Suprapubic skin (tissue), 4 donors: Measurements from ENCODE around the gene HSPA1B. TPM values are rescaled to one million over a fixed set of nuclear protein-coding genes. Genes with fewer than 3 reads are reported as not detected.
"Not testable (repeated sequence)": the region's sequence is repeated elsewhere in the genome, so short reads cannot be mapped to it uniquely, and the experiment has no call there.

ENCODE experiments used
- DNase-seq, 2 donors: peaks; one replicate each; pipeline ENCODE4 v3.0.0-alpha.2; 2019; ENCODE audit warnings: low spot score in 2 of 2
- H3K27ac ChIP-seq: fragments of 200-600 bp; sonication (generic); one replicate; pipeline ENCODE4 v1.5.1; 2019
- H3K27me3 ChIP-seq: fragments of 200-600 bp; sonication (generic); one replicate; pipeline ENCODE4 v1.5.1; 2019
- H3K36me3 ChIP-seq: fragments of 200-600 bp; sonication (generic); one replicate; pipeline ENCODE4 v1.5.1; 2019
- H3K4me1 ChIP-seq: fragments of 200-600 bp; sonication (generic); one replicate; pipeline ENCODE4 v1.5.1; 2019
- H3K4me3 ChIP-seq: fragments of 200-600 bp; sonication (generic); one replicate; pipeline ENCODE4 v1.5.1; 2019; ENCODE audit warnings: mild to moderate bottlenecking
- H3K9me3 ChIP-seq: fragments of 200-600 bp; sonication (generic); one replicate; pipeline ENCODE4 v1.5.1; 2019
- EP300 ChIP-seq: sonication (generic); formaldehyde crosslinking; IDR thresholded peaks from one replicate; pipeline ENCODE4 v1.6.1; 2017; ENCODE audit warnings: antibody characterized with exemption
- POLR2A ChIP-seq, 2 donors: fragments of 450-650 bp; IDR thresholded peaks; one replicate each; pipeline ENCODE4 v1.6.1; 2017; ENCODE audit warnings: antibody characterized with exemption in 2 of 2, mild to moderate bottlenecking in 2 of 2, moderate library complexity in 2 of 2
- POLR2AphosphoS5 ChIP-seq, 3 donors: sonication (generic); formaldehyde crosslinking; IDR thresholded peaks; one replicate each; pipeline ENCODE4 v1.6.1; 2017; ENCODE audit warnings: antibody characterized with exemption in 3 of 3
- WGBS: methylation state at CpG from one replicate; pipeline ENCODE4 v1.1.5; 2018; 5-methylcytosine and 5-hydroxymethylcytosine counted together
- total RNA-seq, 4 donors: library from RNA; depleted of rRNA; stranded (reverse); fragments of >200 nt; gene quantifications; one replicate each; pipeline ENCODE4 v1.1.0, GENCODE V29; 2016
- TF ChIP-seq, protein P1 (sequence below), 2 donors: fragments of 200-600 bp in 1 of 2; fragments of 450-650 bp in 1 of 2; sonication (generic) in 1 of 2; IDR thresholded peaks; one replicate each; pipeline ENCODE4 v1.5.1; 2016 to 2019; ENCODE audit warnings: antibody characterized with exemption in 2 of 2, mild to moderate bottlenecking in 1 of 2, moderate library complexity in 1 of 2

The HSPA1B gene
- total RNA-seq, 4 donors from 2014 or later: 243 to 686 (median 558) TPM

DNA sequence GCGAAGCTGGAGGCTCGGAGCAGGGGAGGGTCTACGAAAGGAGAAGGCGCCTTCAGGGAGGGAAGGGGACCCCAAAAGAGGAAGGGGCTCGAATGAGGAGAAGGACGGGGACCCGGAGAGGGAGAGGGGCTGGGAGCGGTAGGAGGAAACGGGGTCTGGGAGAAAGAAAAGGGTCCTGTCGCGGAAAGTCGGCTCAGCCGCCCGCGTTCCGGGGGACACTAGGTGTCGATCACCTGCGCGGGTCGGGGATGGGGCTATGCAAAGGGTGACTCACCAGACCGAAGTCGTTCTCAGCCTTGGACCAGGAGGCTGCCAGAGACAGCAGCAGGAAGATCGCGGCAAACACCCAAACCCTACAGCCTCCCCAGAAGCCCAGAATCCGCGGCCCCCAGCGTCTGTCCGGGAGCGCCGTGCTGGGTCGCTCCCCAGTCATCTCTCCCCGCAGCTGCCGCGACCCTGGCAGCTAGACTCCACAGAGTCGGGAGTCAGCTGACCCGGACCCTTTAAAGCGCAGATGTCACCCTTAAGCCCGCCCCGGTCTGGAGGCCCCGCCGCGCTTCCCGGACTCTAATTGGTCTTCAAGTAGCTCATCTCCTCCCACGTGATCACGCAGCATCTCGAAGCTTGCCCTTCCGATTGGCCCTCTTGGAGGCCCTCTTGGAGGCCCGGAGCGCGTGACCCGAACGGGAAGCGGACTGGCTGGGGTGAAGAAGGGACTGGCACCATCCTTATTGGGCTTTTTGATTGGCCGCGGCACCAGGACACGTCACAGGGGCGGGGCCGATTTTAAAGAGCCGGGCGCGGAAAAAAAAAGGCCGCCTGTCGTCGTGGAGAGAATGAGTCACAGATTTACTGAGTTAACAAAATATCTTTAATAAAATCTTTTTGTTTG is 35.1 kb downstream of the HSPA1B start, which contains the start of gene NEU1:
Gene NEU1, minus strand, starts transcription at position 478 of the 892 bp plus-strand sequence. Its CDS starts 45 bp downstream, at position 433.
- Histone ChIP-seq H3K9me3 (no peaks in the 10 kb centered on the region), H3K27me3 (no peaks in the 10 kb centered on the region), H3K27ac (peak within 1 kb of the TSS; percentile 89), H3K36me3 (peaks cover 28% of the 10 kb centered on the region), H3K4me3 (peak within 1 kb of the TSS; percentile 86), H3K4me1 (peaks cover 27% of the 10 kb centered on the region)
- TF ChIP-seq EP300 (no peak), POLR2AphosphoS5 (IDR thresholded peaks at IDR 0.05) (peak in 2 of 3 donors; percentile 45 to 88), POLR2A (IDR thresholded peaks at IDR 0.05) (peak; percentile 41 to 96)
- TF ChIP-seq, protein P1, sequence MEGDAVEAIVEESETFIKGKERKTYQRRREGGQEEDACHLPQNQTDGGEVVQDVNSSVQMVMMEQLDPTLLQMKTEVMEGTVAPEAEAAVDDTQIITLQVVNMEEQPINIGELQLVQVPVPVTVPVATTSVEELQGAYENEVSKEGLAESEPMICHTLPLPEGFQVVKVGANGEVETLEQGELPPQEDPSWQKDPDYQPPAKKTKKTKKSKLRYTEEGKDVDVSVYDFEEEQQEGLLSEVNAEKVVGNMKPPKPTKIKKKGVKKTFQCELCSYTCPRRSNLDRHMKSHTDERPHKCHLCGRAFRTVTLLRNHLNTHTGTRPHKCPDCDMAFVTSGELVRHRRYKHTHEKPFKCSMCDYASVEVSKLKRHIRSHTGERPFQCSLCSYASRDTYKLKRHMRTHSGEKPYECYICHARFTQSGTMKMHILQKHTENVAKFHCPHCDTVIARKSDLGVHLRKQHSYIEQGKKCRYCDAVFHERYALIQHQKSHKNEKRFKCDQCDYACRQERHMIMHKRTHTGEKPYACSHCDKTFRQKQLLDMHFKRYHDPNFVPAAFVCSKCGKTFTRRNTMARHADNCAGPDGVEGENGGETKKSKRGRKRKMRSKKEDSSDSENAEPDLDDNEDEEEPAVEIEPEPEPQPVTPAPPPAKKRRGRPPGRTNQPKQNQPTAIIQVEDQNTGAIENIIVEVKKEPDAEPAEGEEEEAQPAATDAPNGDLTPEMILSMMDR (IDR thresholded peaks at IDR 0.05): no peak
- WGBS: 1% methylated on average over 47 of the region's 64 CpGs
- DNase-seq: peak; percentile 100

DNA sequence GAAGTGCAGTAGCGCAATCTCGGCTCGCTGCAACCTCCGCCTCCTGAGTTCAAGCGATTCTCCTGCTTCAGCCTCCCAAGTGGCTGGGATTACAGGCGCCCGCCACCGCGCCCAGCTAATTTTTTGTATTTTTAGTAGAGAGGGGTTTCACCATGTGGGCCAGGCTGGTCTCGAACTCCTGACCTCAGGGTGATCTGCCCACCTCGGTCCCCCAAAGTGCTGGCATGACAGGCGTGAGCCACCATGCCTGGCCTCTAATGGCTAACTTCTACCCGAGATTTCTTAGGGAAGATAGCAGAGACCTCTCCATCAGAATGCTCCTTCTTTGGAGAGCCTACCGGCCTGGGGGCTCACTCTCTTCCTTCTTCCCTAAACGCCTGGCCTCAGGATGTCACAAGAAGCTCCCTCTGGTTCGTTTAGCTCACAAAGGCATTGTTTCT is 36.6 kb downstream of the HSPA1B start:
- H3K4me3 ChIP-seq: peak overlapping the region; percentile 86
- not testable (repeated sequence) for H3K27me3 ChIP-seq, DNase-seq, H3K9me3 ChIP-seq
- 14% methylated on average over 16 of the region's 16 CpGs for WGBS
- H3K4me1 ChIP-seq: peaks cover 27% of the 10 kb centered on the region
- peaks cover 15% of the 10 kb centered on the region for H3K36me3 ChIP-seq
- H3K27ac ChIP-seq: peak overlapping the region; percentile 80

DNA sequence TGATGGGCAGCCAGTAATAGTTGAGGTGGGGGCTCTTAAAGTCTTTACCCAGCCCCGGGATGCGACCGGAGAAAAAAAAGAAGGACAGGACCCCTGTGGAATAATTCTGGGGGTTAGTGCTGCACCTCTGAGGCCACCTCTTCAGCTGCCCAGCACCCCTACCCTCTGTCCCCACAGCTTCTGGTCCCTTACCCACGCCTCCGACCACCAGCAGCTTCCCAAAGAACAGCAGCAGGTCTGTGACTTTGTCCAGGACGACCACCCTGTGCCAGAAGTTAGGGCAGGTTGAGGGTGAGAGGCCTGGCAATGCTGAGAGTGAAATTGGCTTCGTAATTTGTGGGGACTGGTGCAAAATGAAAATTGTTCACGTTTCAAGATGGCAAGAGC is 37.3 kb downstream of the HSPA1B start:
- no peaks in the 10 kb centered on the region for H3K27me3 ChIP-seq
- DNase-seq: no peak
- H3K36me3 ChIP-seq: peaks cover 9% of the 10 kb centered on the region
- TF ChIP-seq POLR2AphosphoS5 (IDR thresholded peaks at IDR 0.05) (no peak), EP300 (no peak), POLR2A (IDR thresholded peaks at IDR 0.05) (no peak)
- TF ChIP-seq, protein P1 (IDR thresholded peaks at IDR 0.05): no peak
- 86% methylated on average over 8 of the region's 8 CpGs for WGBS
- peaks cover 27% of the 10 kb centered on the region for H3K4me1 ChIP-seq
- no peak overlapping the region for H3K27ac ChIP-seq
- no peaks in the 10 kb centered on the region for H3K9me3 ChIP-seq
- no peak overlapping the region for H3K4me3 ChIP-seq

DNA sequence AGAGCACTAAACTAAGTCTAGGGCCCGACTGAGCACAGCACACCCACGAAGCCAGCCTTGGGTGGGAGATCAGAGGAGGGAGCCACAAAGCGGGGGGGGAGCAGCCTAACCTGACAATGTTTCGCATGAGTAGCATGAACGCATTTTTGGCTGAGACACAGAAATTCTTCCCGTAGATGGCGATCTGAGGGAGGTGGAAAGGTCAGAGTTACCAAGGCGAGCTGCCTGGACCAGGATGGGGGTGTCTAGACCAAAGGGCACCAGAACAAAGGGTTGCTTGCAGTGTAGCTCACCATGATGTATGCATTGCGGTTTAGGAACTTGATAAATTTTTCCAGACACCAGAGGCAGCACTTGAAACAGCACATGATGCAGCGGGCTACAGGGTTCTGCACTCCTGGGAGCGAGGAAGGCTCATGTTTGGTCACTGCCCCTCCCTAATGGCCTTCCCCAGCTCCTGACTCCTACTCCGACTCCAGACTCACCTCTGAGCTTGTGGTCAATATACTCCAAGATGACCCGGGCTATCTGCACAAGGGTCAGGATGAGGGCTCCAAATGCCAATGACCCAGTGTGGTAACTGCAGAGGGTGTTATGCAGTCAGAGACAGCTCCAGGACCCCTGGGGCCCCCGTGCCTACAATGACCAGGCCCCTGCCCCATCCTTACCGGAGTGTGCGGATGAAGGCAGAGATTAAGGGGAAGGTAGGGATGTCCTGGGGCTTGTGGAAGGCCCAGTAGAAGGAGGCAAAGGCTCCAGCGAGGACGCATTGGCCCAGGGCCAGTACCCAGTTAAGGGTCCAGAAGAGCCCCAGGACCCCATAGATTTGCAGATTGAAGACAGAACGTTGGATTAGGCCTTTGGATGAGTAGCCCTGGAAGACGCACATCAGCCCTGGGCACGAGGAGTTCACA is 37.9 kb downstream of the HSPA1B start:
- DNase-seq: no peak
- TF ChIP-seq EP300: no peak
- no peak for TF ChIP-seq POLR2AphosphoS5 (IDR thresholded peaks at IDR 0.05)
- no peak for TF ChIP-seq POLR2A (IDR thresholded peaks at IDR 0.05)
- TF ChIP-seq, protein P1 (IDR thresholded peaks at IDR 0.05): no peak
- H3K36me3 ChIP-seq: peaks cover 2% of the 10 kb centered on the region
- H3K4me1 ChIP-seq: peaks cover 27% of the 10 kb centered on the region
- 78% methylated on average over 19 of the region's 21 CpGs for WGBS
- no peaks in the 10 kb centered on the region for H3K9me3 ChIP-seq
- H3K27me3 ChIP-seq: no peaks in the 10 kb centered on the region
- no peak overlapping the region for H3K4me3 ChIP-seq
- no peak overlapping the region for H3K27ac ChIP-seq

DNA sequence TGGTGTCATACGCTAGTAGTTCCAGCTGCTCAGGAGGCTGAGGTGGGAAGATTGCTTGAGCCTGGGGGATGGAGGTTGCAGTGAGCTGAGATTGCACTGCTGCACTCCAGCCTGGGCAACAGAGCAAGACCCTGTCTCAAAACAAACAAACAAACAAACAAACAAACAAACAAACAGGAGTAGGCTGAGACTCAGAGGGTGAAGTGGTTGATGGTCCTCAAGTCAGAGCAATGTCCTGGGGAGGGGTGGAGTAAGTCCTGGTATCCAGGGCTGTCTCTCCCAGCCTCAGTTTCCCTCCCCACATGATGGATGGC is 41.1 kb downstream of the HSPA1B start:
- H3K9me3 ChIP-seq: not testable (repeated sequence)
- 50% methylated on average over 1 of the region's 1 CpG for WGBS

DNA sequence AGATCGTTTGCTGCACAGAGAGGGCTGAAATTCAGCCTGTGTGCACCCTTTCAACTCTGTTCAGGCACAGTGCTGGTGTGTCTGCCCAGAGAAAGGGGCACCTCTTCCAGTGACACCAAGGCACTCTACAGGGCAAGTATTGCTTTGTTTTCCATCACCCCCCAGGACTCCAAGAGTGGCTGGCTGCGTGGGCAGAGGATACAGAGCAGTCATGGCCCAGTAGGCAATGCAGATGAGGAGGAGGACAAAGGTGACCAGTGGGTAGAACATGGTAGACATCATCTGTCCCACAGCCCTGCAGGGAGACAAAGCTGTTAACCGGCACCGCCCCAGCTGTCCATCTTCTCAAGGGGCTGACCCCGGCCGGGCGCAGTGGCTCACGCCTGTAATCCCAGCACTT is 41.8 kb downstream of the HSPA1B start:
- no peak for DNase-seq
- no peak overlapping the region for H3K27ac ChIP-seq
- no peaks in the 10 kb centered on the region for H3K9me3 ChIP-seq
- no peaks in the 10 kb centered on the region for H3K4me1 ChIP-seq
- no peaks in the 10 kb centered on the region for H3K27me3 ChIP-seq
- no peaks in the 10 kb centered on the region for H3K36me3 ChIP-seq
- no peak for TF ChIP-seq EP300
- TF ChIP-seq POLR2A (IDR thresholded peaks at IDR 0.05): no peak
- TF ChIP-seq POLR2AphosphoS5 (IDR thresholded peaks at IDR 0.05): no peak
- TF ChIP-seq, protein P1 (IDR thresholded peaks at IDR 0.05): no peak
- no peak overlapping the region for H3K4me3 ChIP-seq
- WGBS: 83% methylated on average over 4 of the region's 8 CpGs

More for the DNA sequence above, 41.1 kb downstream of the HSPA1B start:
- not testable (repeated sequence) for H3K4me1 ChIP-seq, DNase-seq, H3K27me3 ChIP-seq, H3K27ac ChIP-seq, H3K4me3 ChIP-seq, H3K36me3 ChIP-seq
